ENCODE measurements around the gene FCHSD2. TPM values are rescaled to one million over a fixed set of nuclear protein-coding genes. Genes with fewer than 3 reads are reported as not detected.

The FCHSD2 gene
- polyA plus RNA-seq, 1 donor (not counting 4 experiments of a cell fraction or from before 2014, with no cell fraction given) = 14.2 TPM

- no peaks in the 10 kb centered on the region for H4K20me1 ChIP-seq (ENCODE audit: control insufficient read depth, extremely low read depth, insufficient read depth, low read length)
- no peak overlapping the region for H3K4me2 ChIP-seq (ENCODE audit: control insufficient read depth, extremely low read depth, insufficient read depth, low read depth, low read length)
- TF ChIP-seq, protein P1, sequence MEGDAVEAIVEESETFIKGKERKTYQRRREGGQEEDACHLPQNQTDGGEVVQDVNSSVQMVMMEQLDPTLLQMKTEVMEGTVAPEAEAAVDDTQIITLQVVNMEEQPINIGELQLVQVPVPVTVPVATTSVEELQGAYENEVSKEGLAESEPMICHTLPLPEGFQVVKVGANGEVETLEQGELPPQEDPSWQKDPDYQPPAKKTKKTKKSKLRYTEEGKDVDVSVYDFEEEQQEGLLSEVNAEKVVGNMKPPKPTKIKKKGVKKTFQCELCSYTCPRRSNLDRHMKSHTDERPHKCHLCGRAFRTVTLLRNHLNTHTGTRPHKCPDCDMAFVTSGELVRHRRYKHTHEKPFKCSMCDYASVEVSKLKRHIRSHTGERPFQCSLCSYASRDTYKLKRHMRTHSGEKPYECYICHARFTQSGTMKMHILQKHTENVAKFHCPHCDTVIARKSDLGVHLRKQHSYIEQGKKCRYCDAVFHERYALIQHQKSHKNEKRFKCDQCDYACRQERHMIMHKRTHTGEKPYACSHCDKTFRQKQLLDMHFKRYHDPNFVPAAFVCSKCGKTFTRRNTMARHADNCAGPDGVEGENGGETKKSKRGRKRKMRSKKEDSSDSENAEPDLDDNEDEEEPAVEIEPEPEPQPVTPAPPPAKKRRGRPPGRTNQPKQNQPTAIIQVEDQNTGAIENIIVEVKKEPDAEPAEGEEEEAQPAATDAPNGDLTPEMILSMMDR (optimal IDR thresholded peaks at IDR 0.05 in 1 of 3, IDR thresholded peaks at IDR 0.05 in 1 of 3, conservative IDR thresholded peaks at IDR 0.05 in 1 of 3; ENCODE audit: extremely low read depth in 1 of 3, insufficient read depth in 2 of 3, low read length in 3 of 3) = no peak
- TF ChIP-seq EZH2 (IDR thresholded peaks at IDR 0.05; ENCODE audit: low read length) = no peak
- H3K79me2 ChIP-seq (ENCODE audit: control insufficient read depth, insufficient read depth, low read length) = no peaks in the 10 kb centered on the region
- no peaks in the 10 kb centered on the region for H3K4me1 ChIP-seq (ENCODE audit: control insufficient read depth, extremely low read depth, insufficient read depth, low read length)
- no peaks in the 10 kb centered on the region for H3K9me3 ChIP-seq (ENCODE audit: control insufficient read depth, low read depth, low read length)
- H3K9me1 ChIP-seq (ENCODE audit: control insufficient read depth, extremely low read depth, insufficient read depth, low read length) = no peaks in the 10 kb centered on the region
- dilution Hi-C loops (cut with MboI; ENCODE audit: extremely low pct_ligation_motif_present, low sequenced_read_pairs) = no loop called here
- H2AFZ ChIP-seq (ENCODE audit: control insufficient read depth, low read length) = no peak overlapping the region
- H3K27ac ChIP-seq (ENCODE audit: control insufficient read depth, insufficient read depth, low read length) = no peak overlapping the region
- DNase-seq (ENCODE audit: low read depth, low spot score) (no peak), FAIRE-seq (no peak)
- no peak overlapping the region for H3K9ac ChIP-seq (ENCODE audit: control insufficient read depth, extremely low read depth, insufficient read depth, low read length)
- H3K4me3 ChIP-seq (ENCODE audit: control insufficient read depth in 2 of 3, extremely low read depth in 1 of 3, insufficient read depth in 2 of 3, low read depth in 1 of 3, low read length in 3 of 3) = no peak overlapping the region
- H3K27me3 ChIP-seq (ENCODE audit: control insufficient read depth, extremely low read depth, insufficient read depth, low read length) = no peaks in the 10 kb centered on the region
- H3K36me3 ChIP-seq (ENCODE audit: control insufficient read depth in 2 of 2, extremely low read depth in 1 of 2, insufficient read depth in 2 of 2, low read length in 2 of 2) = no peaks in the 10 kb centered on the region
These were observed 88.2 kb downstream of the FCHSD2 start for GRCh38 chr11:73053964-73054363.

DNA sequence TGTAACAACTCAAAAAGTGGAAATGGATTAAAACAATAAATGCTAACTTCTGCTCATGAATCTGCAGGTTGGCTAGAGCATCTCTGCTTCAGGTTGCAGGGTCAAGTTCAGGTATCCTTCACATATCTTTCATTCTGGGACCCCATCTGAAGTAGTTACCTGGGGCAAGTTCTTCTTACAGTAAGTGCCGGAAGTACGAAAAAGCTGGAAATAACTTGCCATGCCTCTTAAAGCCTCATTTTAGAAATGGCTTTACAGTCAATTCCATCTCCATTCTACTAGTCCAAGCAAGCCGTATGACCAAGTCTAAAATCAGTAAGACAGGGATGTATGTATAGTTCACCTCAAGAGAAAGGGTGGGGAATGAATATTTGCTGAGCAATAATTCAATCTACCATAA is 93.7 kb downstream of the FCHSD2 start:
- H3K79me2 ChIP-seq (ENCODE audit: control insufficient read depth, insufficient read depth, low read length) = no peaks in the 10 kb centered on the region
- TF ChIP-seq, protein P1 (optimal IDR thresholded peaks at IDR 0.05 in 1 of 3, IDR thresholded peaks at IDR 0.05 in 1 of 3, conservative IDR thresholded peaks at IDR 0.05 in 1 of 3; ENCODE audit: extremely low read depth in 1 of 3, insufficient read depth in 2 of 3, low read length in 3 of 3) = no peak
- TF ChIP-seq EZH2 (IDR thresholded peaks at IDR 0.05; ENCODE audit: low read length) = no peak
- no peak for DNase-seq (ENCODE audit: low read depth, low spot score)
- H3K9me1 ChIP-seq (ENCODE audit: control insufficient read depth, extremely low read depth, insufficient read depth, low read length) = no peaks in the 10 kb centered on the region
- H3K27me3 ChIP-seq (ENCODE audit: control insufficient read depth, extremely low read depth, insufficient read depth, low read length) = no peaks in the 10 kb centered on the region
- dilution Hi-C loops (cut with MboI; ENCODE audit: extremely low pct_ligation_motif_present, low sequenced_read_pairs) = no loop called here
- H2AFZ ChIP-seq (ENCODE audit: control insufficient read depth, low read length) = no peak overlapping the region
- no peaks in the 10 kb centered on the region for H3K36me3 ChIP-seq (ENCODE audit: control insufficient read depth in 2 of 2, extremely low read depth in 1 of 2, insufficient read depth in 2 of 2, low read length in 2 of 2)
- no peaks in the 10 kb centered on the region for H3K4me1 ChIP-seq (ENCODE audit: control insufficient read depth, extremely low read depth, insufficient read depth, low read length)
- H4K20me1 ChIP-seq (ENCODE audit: control insufficient read depth, extremely low read depth, insufficient read depth, low read length) = no peaks in the 10 kb centered on the region
- H3K4me3 ChIP-seq (ENCODE audit: control insufficient read depth in 2 of 3, extremely low read depth in 1 of 3, insufficient read depth in 2 of 3, low read depth in 1 of 3, low read length in 3 of 3) = no peak overlapping the region
- no peak overlapping the region for H3K4me2 ChIP-seq (ENCODE audit: control insufficient read depth, extremely low read depth, insufficient read depth, low read depth, low read length)
- FAIRE-seq = no peak
- H3K9ac ChIP-seq (ENCODE audit: control insufficient read depth, extremely low read depth, insufficient read depth, low read length) = no peak overlapping the region
- H3K9me3 ChIP-seq (ENCODE audit: control insufficient read depth, low read depth, low read length) = no peaks in the 10 kb centered on the region
- no peak overlapping the region for H3K27ac ChIP-seq (ENCODE audit: control insufficient read depth, insufficient read depth, low read length)
